Stimulated activated CD4-positive, alpha-beta T cell treated with anti-CD3 and anti-CD28 coated beads, Interleukin-12 subunit alpha, Interleukin-12 subunit beta, amount 100 ng/mL, for 4 hours (primary cell): ENCODE measurements around the gene WDR93.

Experiments used
- DNase-seq: peaks from one replicate; pipeline ENCODE4 v3.0.0-alpha.2; 2020

The WDR93 gene

DNA sequence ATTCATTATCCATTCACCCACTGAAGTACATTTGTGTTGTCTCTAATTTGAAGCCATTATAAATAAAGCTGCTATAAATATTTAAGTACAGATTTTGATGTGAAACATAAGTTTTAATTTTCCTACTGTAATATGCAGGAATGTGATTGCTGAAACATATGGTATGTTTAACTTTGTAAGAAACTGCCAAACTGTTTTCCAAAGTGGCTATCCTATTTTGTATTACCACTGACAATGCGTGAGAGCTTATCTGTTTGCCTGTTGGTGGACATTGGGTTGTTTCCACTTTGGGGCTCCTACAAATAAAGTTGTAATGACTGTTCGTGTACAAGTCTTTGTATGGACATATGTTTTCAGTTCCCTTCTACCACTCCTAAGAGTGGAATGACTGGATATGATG is 2.5 kb downstream of the WDR93 start:
- no peak for DNase-seq

GRCh38 chr15:89693696-89694095 is 3.1 kb downstream of the WDR93 start:
- DNase-seq, result no peak

DNA sequence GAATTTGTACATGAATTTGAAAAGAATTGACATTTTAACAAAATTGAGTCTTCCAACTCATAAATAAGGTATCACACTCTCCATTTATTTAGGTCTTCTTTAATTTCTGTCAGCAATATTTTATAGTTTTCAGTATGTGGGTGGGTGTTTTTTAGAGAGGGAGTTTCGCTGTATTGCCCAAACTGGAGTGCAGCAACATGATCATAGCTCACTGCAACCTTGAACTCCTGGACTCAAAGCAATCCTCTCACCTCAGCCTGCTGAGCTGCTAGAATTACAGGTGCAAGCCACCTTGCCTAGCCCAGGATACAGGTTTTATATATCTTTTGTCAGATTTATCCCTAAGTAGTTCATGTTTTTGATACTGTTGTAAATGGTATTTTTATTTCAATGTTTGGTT is 4.6 kb downstream of the WDR93 start:
- no peak for DNase-seq

DNA sequence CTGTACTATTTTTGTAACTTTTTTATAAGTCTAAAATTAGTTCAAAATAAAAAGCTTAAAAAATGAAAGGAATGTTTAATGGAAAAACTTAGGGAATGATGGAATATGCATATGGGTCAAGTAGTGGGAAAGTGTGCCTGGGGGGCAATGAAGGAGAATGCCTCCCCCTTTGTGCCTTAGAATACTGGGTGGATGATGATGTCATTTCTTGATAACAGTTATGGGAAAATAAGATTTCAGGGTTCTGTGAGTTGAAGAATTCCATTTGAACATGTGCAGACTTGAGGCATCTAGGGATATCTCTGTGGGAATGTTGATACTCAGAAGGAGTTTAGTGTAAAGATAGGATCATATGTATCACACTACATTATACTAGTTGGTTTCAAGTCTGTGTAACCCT is 13.8 kb downstream of the WDR93 start:
- no peak for DNase-seq

DNA sequence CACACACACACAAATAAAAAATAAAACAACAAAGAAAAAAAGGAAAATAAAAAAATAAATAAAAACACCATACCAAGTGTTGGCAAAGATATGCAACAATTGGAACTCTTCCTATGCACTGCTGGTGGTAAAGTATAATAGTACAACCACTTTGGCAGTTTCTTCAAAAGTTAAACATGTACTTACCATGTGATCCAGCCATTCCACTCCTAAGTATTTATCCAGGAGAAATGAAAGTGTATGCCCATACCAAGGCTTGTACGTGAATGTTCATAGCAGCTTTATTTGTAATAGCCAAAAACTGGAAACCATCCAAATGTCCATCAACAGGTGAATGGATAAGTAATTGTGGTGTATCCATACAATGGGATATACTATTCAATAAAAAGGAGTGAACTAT is 17.0 kb downstream of the WDR93 start:
- no peak for DNase-seq

DNA sequence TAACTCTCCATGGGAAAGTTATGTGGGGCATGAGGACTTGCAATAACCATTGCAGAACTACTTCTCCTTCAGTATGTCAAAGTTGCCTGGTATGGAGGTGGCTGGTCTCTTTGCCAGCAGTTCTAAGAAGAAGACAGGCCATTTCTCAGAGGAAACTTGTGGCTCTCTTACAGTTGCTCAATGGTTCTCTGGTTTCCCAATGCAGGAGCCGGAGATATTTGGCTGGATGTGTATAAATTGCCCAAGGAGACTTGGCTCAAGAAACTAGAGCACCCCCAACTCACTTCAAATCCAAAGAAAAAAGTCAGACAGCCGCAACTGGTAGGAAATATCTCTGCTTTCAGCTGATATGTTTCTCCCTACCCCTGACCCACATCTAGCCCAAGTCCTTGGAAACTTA is 24.2 kb downstream of the WDR93 start:
- no peak for DNase-seq

GRCh38 chr15:89723031-89723430 is 32.4 kb downstream of the WDR93 start:
- no peak for DNase-seq

GRCh38 chr15:89724621-89725020 is 34.0 kb downstream of the WDR93 start:
- no peak for DNase-seq

DNA sequence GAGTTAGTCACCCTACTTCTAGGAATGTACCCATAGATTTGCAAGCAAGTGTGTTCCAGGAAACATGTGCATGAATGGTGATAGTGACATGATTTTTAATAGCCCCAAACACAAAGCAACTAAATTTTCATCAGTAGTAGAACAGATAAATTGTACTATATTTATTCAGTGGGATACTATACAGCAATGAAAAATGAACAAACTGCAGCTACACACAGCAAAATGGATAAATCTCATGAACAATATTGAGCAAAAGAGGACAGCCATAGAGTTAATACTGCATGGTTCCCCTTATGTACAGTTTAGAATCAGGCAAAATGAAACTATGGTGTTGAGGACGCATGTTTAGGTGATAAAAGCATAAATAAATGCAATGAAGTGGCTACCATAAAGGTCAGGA is 34.5 kb downstream of the WDR93 start:
- no peak for DNase-seq

- DNase-seq, result no peak
Measured at GRCh38 chr15:89728254-89728653, 37.6 kb downstream of the WDR93 start.

GRCh38 chr15:89731275-89731674 is 40.7 kb downstream of the WDR93 start:
- DNase-seq, result no peak

GRCh38 chr15:89732451-89733172 is 42.0 kb downstream of the WDR93 start:
- no peak for DNase-seq

- DNase-seq, result no peak
Measured at GRCh38 chr15:89735773-89736172, 45.2 kb downstream of the WDR93 start.

- DNase-seq, result peak; percentile 30
Measured at GRCh38 chr15:89740137-89740536, 49.5 kb downstream of the WDR93 start.

GRCh38 chr15:89743011-89743410 is 52.4 kb downstream of the WDR93 start:
- no peak for DNase-seq

- no peak for DNase-seq
Measured at GRCh38 chr15:89743594-89743993, 53.0 kb downstream of the WDR93 start.

DNA sequence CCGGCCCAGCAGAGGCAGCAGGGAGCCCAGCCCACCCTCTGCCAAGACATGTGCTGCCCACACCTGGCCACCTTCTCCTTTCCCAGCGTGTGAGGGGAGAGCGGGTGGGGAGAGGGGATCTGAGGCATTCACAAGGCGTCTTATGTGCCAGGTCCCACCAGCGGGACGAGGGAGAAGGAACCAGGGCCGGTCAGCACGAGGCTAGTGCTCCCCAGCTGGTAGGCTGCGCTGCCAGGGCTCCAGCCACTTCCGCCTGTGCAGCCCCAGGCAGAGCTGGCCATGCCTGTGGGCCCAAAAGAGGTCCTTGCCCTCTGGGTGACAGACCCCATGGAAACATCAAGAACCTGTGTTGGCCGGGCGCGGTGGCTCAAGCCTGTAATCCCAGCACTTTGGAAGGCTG is 54.5 kb downstream of the WDR93 start:
- DNase-seq, result no peak

DNA sequence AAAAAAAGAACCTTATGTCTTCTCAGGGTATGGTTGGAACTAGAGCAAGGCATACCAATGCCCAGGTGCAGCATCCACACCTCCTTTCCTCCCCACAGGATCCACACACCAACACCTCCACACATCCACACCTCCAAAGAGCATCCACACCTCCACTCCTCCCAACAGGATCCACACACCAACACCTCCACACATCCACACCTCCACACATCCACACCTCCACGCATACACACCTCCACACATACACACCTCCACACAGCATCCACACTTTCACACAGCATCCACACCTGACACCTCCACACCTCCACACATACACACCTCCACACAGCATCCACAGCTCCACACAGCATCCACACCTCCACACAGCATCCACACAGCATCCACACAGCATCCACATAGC is 55.2 kb downstream of the WDR93 start:
- DNase-seq, result no peak

- no peak for DNase-seq
Measured at GRCh38 chr15:89746386-89746780, 55.8 kb downstream of the WDR93 start.

DNA sequence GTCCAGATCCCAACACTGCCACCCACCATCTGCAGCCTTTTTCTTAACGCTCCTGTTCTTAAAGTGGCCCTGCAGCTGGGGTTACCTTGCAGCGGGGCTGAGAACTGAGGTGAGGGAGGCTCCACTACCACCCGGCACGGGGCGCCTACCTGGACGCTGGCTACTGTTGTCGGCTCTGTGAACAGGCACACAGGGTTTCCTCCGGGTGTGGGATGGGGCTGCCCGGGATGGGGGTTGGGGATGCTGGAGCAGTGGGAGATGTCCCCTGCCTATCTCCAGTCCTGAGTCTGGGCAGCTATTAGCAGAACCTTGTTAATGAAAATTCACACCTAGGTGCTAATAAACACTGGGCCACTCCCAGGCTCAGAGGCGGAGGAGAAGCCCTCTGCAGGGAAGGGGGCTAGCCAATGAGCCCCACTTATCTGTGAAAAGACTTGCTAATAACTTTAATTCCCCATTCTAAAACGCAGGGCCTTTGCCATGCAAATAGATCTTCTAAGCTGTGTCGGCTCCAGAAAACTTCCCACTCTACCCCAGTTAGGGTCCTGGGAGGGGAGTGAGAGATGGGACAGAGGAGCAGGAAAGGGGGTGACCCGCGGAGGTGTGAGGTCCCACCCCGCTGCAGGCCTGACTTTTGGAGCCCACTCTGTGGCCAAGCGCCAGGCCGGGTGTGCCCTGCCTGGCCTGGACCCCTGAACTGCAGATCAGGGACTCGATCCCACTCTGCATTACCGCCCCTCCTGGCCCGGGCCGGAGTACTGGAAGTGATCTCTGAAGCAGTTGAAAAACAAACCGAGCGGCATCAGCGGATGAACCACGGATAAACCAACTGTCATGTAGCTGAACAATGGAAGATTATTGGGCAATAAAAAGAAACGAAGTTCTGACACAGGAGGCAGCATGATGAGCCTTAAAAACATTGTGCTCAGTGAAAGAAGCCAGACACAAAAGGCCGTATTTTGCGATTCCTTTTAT is 57.4 kb downstream of the WDR93 start:
- DNase-seq, result no peak

- no peak for DNase-seq
Measured at GRCh38 chr15:89749054-89749453, 58.4 kb downstream of the WDR93 start.

GRCh38 chr15:89749526-89749925 is 58.9 kb downstream of the WDR93 start:
- no peak for DNase-seq

GRCh38 chr15:89749951-89750559 is 59.4 kb downstream of the WDR93 start:
- peak; percentile 6 for DNase-seq
